Testis (tissue), 2 donors: Measurements from ENCODE around the gene A1BG.
A peak's percentile ranks its signal among the peaks of the same experiment; 100 is the strongest.

Experiments used
- CTCF ChIP-seq, 3 experiments: fragments of 450-650 bp in 2 of 3; fragments of 200-600 bp in 1 of 3; sonication (generic) in 1 of 3; IDR thresholded peaks; one replicate each; pipeline ENCODE4 v1.5.1; 2016 to 2019; ENCODE audit warnings: antibody characterized with exemption in 3 of 3, mild to moderate bottlenecking in 2 of 3, moderate library complexity in 1 of 3
- POLR2A ChIP-seq: fragments of 450-650 bp; IDR thresholded peaks from one replicate; pipeline ENCODE4 v1.6.1; 2017; ENCODE audit warnings: antibody characterized with exemption, mild to moderate bottlenecking, moderate library complexity

- peak in 1 of 3 experiments; percentile 3 for TF ChIP-seq CTCF (IDR thresholded peaks at IDR 0.05)
- no peak for TF ChIP-seq POLR2A
These were observed 47.9 kb upstream of the A1BG start for GRCh38 chr19:58400916-58401839.
